Left renal pelvis (tissue), 4 donors: ENCODE measurements around the gene PARVG. TPM values are rescaled to one million over a fixed set of nuclear protein-coding genes. Genes with fewer than 3 reads are reported as not detected.

Experiments used
- polyA plus RNA-seq, 4 donors: library from polyadenylated mRNA; unstranded; fragments of 120-200 nt; gene quantifications; one replicate each; pipeline ENCODE4 v1.2.1, GENCODE V29; 2013; ENCODE audit not compliant: insufficient read length in 4 of 4

The PARVG gene
- polyA plus RNA-seq, 4 donors = 1.8 to 3.8 (median 2.8) TPM

Other genes starting within 250 kb of the PARVG start
- 10 to 100 TPM; 46.3 to 68.2 (median 64.6) TPM for gene SAMM50, start 225.5 kb upstream of the PARVG start, polyA plus RNA-seq
- 10 to 100 TPM; 14.6 to 24.2 (median 20.2) TPM for gene PARVB, start 156.6 kb upstream of the PARVG start, polyA plus RNA-seq
- 1 to 10 TPM; 2.0 to 5.1 (median 2.4) TPM for gene SHISAL1, start 132.0 kb downstream of the PARVG start, polyA plus RNA-seq